ENCODE measurements around the gene SMPD2. TPM values are rescaled to one million over a fixed set of nuclear protein-coding genes. Genes with fewer than 3 reads are reported as not detected.

Gene SMPD2
- total RNA-seq, 1 experiment from 2014 or later: 19.9 TPM

- TF ChIP-seq, protein P1, sequence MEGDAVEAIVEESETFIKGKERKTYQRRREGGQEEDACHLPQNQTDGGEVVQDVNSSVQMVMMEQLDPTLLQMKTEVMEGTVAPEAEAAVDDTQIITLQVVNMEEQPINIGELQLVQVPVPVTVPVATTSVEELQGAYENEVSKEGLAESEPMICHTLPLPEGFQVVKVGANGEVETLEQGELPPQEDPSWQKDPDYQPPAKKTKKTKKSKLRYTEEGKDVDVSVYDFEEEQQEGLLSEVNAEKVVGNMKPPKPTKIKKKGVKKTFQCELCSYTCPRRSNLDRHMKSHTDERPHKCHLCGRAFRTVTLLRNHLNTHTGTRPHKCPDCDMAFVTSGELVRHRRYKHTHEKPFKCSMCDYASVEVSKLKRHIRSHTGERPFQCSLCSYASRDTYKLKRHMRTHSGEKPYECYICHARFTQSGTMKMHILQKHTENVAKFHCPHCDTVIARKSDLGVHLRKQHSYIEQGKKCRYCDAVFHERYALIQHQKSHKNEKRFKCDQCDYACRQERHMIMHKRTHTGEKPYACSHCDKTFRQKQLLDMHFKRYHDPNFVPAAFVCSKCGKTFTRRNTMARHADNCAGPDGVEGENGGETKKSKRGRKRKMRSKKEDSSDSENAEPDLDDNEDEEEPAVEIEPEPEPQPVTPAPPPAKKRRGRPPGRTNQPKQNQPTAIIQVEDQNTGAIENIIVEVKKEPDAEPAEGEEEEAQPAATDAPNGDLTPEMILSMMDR (IDR thresholded peaks at IDR 0.05; ENCODE audit: unreplicated experiment): no peak
- Mint-ChIP-seq H3K27ac (ENCODE audit: low read depth, unreplicated experiment) (no peak overlapping the region), H3K27me3 (ENCODE audit: insufficient read depth, unreplicated experiment) (no peaks in the 10 kb centered on the region), H3K36me3 (ENCODE audit: insufficient read depth, unreplicated experiment) (peaks cover 18% of the 10 kb centered on the region), H3K4me3 (ENCODE audit: unreplicated experiment) (no peak overlapping the region), H3K9me3 (ENCODE audit: unreplicated experiment) (no peaks in the 10 kb centered on the region), H3K4me1 (ENCODE audit: insufficient read depth, unreplicated experiment) (peaks cover 5% of the 10 kb centered on the region)
- ChIA-PET POLR2A (no interaction called here), CTCF (interaction anchor here (0.5 to 1.2 kb wide), 3 partner anchors 9 to 627 kb away, joined by 3 read pairs; no protein-coding TSS in a partner anchor)
- DNase-seq (ENCODE audit: unreplicated experiment): peak; percentile 49
- no TSS peak for BruUV-seq (replicated peaks)
- intact Hi-C loops (cut with micrococcal nuclease): no loop called here
Measured at GRCh38 chr6:109486068-109486467, 45.5 kb downstream of the SMPD2 start.

- Mint-ChIP-seq H3K36me3 (ENCODE audit: insufficient read depth, unreplicated experiment) (no peaks in the 10 kb centered on the region), H3K27me3 (ENCODE audit: insufficient read depth, unreplicated experiment) (no peaks in the 10 kb centered on the region)
- intact Hi-C loops (cut with micrococcal nuclease): no loop called here
Measured at GRCh38 chr6:109488001-109488400, 47.5 kb downstream of the SMPD2 start.

DNA sequence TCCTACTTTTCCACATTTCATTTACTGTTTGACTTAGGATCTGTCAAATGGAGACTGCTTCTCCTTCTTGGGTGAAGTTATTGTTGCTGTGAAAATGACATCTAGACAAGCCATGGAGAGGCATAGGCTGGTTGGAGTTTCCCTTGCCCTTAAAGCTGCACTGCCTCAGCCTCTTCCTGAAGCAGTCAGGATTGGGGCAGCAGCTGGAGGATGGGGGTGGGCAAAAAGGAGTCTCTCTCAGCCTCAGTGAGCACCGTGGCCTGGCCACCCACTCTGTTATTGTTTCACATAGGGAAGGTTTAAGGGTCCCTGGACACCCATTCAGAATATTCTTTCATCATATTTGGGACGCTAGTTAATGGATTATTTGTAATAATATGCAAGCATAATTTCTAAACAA lies 50.2 kb downstream of the SMPD2 start:
- BruUV-seq (replicated peaks): no TSS peak
- intact Hi-C loops (cut with micrococcal nuclease): no loop called here
- Mint-ChIP-seq H3K36me3 (ENCODE audit: insufficient read depth, unreplicated experiment) (no peaks in the 10 kb centered on the region), H3K4me3 (ENCODE audit: unreplicated experiment) (no peak overlapping the region), H3K27me3 (ENCODE audit: insufficient read depth, unreplicated experiment) (peaks cover 6% of the 10 kb centered on the region), H3K9me3 (ENCODE audit: unreplicated experiment) (no peaks in the 10 kb centered on the region), H3K4me1 (ENCODE audit: insufficient read depth, unreplicated experiment) (peaks cover 5% of the 10 kb centered on the region), H3K27ac (ENCODE audit: low read depth, unreplicated experiment) (no peak overlapping the region)
- ChIA-PET CTCF (no interaction called here), POLR2A (no interaction called here)
- TF ChIP-seq, protein P1 (IDR thresholded peaks at IDR 0.05; ENCODE audit: unreplicated experiment): no peak
- DNase-seq (ENCODE audit: unreplicated experiment): no peak

More at GRCh38 chr6:109488001-109488400, 47.5 kb downstream of the SMPD2 start:
- Mint-ChIP-seq H3K4me1 (ENCODE audit: insufficient read depth, unreplicated experiment) (peaks cover 5% of the 10 kb centered on the region), H3K4me3 (ENCODE audit: unreplicated experiment) (no peak overlapping the region), H3K9me3 (ENCODE audit: unreplicated experiment) (no peaks in the 10 kb centered on the region), H3K27ac (ENCODE audit: low read depth, unreplicated experiment) (no peak overlapping the region)
- DNase-seq (ENCODE audit: unreplicated experiment): no peak
- CTCF ChIA-PET: no interaction called here
- BruUV-seq (replicated peaks): no TSS peak
- TF ChIP-seq, protein P1 (IDR thresholded peaks at IDR 0.05; ENCODE audit: unreplicated experiment): no peak
- POLR2A ChIA-PET: no interaction called here

DNA sequence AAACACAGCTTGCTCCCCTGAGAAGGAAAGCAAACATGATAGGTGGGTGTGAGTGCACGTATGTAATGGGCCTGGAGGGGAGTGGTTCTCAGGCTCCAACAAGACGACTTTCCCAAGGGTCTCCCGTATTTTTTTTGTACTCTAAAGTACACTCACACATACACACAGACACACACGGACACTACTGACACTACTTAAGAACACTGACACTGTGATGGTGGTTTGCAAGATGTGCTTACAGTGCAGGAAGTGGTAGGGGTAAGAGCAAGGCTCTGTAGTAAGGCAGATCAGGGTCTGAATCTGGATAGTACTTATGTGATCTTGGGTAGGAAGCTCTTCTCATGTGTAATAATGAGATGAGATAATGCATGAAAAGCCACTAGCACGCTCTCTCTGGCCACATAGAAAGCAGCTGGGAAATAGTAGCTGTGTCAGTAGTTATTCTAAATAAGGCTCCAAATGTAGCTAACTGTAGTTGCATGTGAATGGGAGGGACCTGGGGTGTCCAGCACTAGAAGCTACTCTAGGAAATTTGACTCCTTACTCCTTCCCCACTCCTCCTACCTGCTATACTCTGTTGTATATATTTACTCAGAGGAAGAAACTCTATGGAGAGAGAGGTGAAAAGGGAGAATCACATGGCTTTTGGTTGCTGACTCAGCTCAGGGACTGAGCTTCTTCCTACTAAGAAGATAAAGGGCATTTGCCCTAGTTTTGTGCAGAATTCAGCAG lies 50.8 kb downstream of the SMPD2 start:
- Mint-ChIP-seq H3K9me3 (ENCODE audit: unreplicated experiment) (no peaks in the 10 kb centered on the region), H3K4me3 (ENCODE audit: unreplicated experiment) (no peak overlapping the region), H3K27ac (ENCODE audit: low read depth, unreplicated experiment) (no peak overlapping the region), H3K27me3 (ENCODE audit: insufficient read depth, unreplicated experiment) (peaks cover 12% of the 10 kb centered on the region), H3K36me3 (ENCODE audit: insufficient read depth, unreplicated experiment) (no peaks in the 10 kb centered on the region), H3K4me1 (ENCODE audit: insufficient read depth, unreplicated experiment) (peaks cover 5% of the 10 kb centered on the region)
- no TSS peak for BruUV-seq (replicated peaks)
- intact Hi-C loops (cut with micrococcal nuclease): no loop called here
- ChIA-PET CTCF (no interaction called here), POLR2A (interaction anchor here (0.6 to 0.9 kb wide), 2 partner anchors 43 to 328 kb away, joined by 3 read pairs; no protein-coding TSS in a partner anchor)
- peak; percentile 24 for DNase-seq (ENCODE audit: unreplicated experiment)
- TF ChIP-seq, protein P1 (IDR thresholded peaks at IDR 0.05; ENCODE audit: unreplicated experiment): no peak

Other genes starting within 250 kb of the SMPD2 start
- gene CD164, start 58.3 kb upstream of the SMPD2 start, total RNA-seq (2022): 156 and 172 TPM in 2 replicates
- 3.9 and 6.5 TPM in 2 replicates for gene PPIL6, start 96 bp upstream of the SMPD2 start, total RNA-seq (2022)
- gene MICAL1, start 15.0 kb downstream of the SMPD2 start, total RNA-seq (2022): 23.2 and 35.3 TPM in 2 replicates
- 9.6 and 10.4 TPM in 2 replicates for gene ZBTB24, start 42.5 kb downstream of the SMPD2 start, total RNA-seq (2022)